Prostate gland (tissue), 2 donors: ENCODE data around the gene ST6GALNAC3.

ENCODE experiments used
- POLR2A ChIP-seq: fragments of 450-650 bp; IDR thresholded peaks from one replicate; pipeline ENCODE4 v1.6.1; 2016; ENCODE audit warnings: antibody characterized with exemption, mild to moderate bottlenecking
- TF ChIP-seq, protein P1 (sequence below), 4 experiments: fragments of 200-600 bp in 2 of 4; fragments of 450-650 bp in 2 of 4; sonication (generic) in 2 of 4; IDR thresholded peaks; 1 replicate in 3 of 4; 2 replicates in 1 of 4; pipeline ENCODE4 v1.5.1; 2016 to 2019; ENCODE audit warnings: antibody characterized with exemption in 4 of 4, mild to moderate bottlenecking in 2 of 4, moderate library complexity in 2 of 4

DNA sequence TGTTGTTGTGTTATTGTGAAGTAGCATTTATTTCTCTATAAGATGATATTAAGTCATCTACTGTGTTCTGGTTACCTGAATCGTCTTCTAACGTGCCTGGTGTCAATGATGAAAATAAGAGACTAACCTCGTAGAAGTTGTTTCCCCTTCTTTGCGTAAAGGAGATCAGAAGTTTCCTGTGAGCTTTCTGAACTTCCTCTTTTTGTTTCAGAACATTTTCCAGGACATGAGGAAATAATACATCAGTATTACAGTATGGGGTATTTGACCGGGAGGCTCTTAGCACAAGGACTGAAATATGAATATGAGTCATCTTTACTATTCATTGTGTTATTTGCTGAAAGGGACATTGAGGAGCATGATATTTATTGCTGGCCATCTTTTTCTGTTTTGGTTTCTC, 1.3 kb downstream of the ST6GALNAC3 start:
- TF ChIP-seq POLR2A: no peak
- TF ChIP-seq, protein P1, sequence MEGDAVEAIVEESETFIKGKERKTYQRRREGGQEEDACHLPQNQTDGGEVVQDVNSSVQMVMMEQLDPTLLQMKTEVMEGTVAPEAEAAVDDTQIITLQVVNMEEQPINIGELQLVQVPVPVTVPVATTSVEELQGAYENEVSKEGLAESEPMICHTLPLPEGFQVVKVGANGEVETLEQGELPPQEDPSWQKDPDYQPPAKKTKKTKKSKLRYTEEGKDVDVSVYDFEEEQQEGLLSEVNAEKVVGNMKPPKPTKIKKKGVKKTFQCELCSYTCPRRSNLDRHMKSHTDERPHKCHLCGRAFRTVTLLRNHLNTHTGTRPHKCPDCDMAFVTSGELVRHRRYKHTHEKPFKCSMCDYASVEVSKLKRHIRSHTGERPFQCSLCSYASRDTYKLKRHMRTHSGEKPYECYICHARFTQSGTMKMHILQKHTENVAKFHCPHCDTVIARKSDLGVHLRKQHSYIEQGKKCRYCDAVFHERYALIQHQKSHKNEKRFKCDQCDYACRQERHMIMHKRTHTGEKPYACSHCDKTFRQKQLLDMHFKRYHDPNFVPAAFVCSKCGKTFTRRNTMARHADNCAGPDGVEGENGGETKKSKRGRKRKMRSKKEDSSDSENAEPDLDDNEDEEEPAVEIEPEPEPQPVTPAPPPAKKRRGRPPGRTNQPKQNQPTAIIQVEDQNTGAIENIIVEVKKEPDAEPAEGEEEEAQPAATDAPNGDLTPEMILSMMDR (IDR thresholded peaks at IDR 0.05): no peak
